Type B pancreatic cell (in vitro differentiated cells): Measurements from ENCODE around the gene RILPL2. TPM values are rescaled to one million over a fixed set of nuclear protein-coding genes. Genes with fewer than 3 reads are reported as not detected.
"Not testable (repeated sequence)": the region's sequence is repeated elsewhere in the genome, so short reads cannot be mapped to it uniquely, and the experiment has no call there.

Source experiments
- DNase-seq: peaks from one replicate; pipeline ENCODE4 v3.0.0; 2021; ENCODE audit warnings: mixed read lengths; ENCODE audit not compliant: unreplicated experiment; ENCODE audit errors: extremely low spot score
- H3K27ac Mint-ChIP-seq: 2 replicates; pipeline ENCODE4 v1.8.0; 2021; ENCODE audit warnings: mild to moderate bottlenecking, mixed read lengths
- H3K27me3 Mint-ChIP-seq: 2 replicates; pipeline ENCODE4 v1.8.0; 2021; ENCODE audit warnings: mixed read lengths
- H3K36me3 Mint-ChIP-seq: 2 replicates; pipeline ENCODE4 v1.8.0; 2021; ENCODE audit warnings: mixed read lengths
- H3K4me1 Mint-ChIP-seq: one replicate; pipeline ENCODE4 v1.8.0; 2021; ENCODE audit warnings: mixed read lengths; ENCODE audit not compliant: unreplicated experiment
- H3K4me3 Mint-ChIP-seq: 2 replicates; pipeline ENCODE4 v1.8.0; 2021; ENCODE audit warnings: mild to moderate bottlenecking, mixed read lengths
- H3K9me3 Mint-ChIP-seq: 2 replicates; pipeline ENCODE4 v1.8.0; 2021; ENCODE audit warnings: mixed read lengths
- total RNA-seq: library from RNA; stranded (reverse); gene quantifications from 2 replicates; pipeline ENCODE4 v1.2.1, GENCODE V29; 2021; ENCODE audit warnings: low replicate concordance
- TF ChIP-seq, protein P1 (sequence below): fragments of 200-600 bp; sonication (generic); conservative IDR thresholded peaks from 2 replicates; pipeline ENCODE4 v1.5.0; 2021; ENCODE audit warnings: antibody characterized with exemption, mild to moderate bottlenecking

Gene RILPL2
- total RNA-seq, 1 donor from 2014 or later = 1.4 TPM

GRCh38 chr12:123457980-123458779, 21.7 kb upstream of the RILPL2 start, which contains the start of gene SNRNP35:
Gene SNRNP35, plus strand, starts transcription at chr12:123458139. Its CDS starts 7,402 bp downstream, at chr12:123465541.
- TF ChIP-seq, protein P1, sequence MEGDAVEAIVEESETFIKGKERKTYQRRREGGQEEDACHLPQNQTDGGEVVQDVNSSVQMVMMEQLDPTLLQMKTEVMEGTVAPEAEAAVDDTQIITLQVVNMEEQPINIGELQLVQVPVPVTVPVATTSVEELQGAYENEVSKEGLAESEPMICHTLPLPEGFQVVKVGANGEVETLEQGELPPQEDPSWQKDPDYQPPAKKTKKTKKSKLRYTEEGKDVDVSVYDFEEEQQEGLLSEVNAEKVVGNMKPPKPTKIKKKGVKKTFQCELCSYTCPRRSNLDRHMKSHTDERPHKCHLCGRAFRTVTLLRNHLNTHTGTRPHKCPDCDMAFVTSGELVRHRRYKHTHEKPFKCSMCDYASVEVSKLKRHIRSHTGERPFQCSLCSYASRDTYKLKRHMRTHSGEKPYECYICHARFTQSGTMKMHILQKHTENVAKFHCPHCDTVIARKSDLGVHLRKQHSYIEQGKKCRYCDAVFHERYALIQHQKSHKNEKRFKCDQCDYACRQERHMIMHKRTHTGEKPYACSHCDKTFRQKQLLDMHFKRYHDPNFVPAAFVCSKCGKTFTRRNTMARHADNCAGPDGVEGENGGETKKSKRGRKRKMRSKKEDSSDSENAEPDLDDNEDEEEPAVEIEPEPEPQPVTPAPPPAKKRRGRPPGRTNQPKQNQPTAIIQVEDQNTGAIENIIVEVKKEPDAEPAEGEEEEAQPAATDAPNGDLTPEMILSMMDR = no peak

GRCh38 chr12:123453165-123453564, 16.7 kb upstream of the RILPL2 start:
- Mint-ChIP-seq H3K4me3 (no peak overlapping the region), H3K9me3 (no peaks in the 10 kb centered on the region), H3K4me1 (peaks cover 3% of the 10 kb centered on the region), H3K27me3 (no peaks in the 10 kb centered on the region), H3K36me3 (no peaks in the 10 kb centered on the region), H3K27ac (no peak overlapping the region)
- no peak for DNase-seq
- TF ChIP-seq, protein P1 = no peak

More at GRCh38 chr12:123457980-123458779, 21.7 kb upstream of the RILPL2 start, which contains the start of gene SNRNP35:
- peak; percentile 83 for DNase-seq
- H3K9me3 Mint-ChIP-seq = no peaks in the 10 kb centered on the region
- no peaks in the 10 kb centered on the region for H3K27me3 Mint-ChIP-seq
- peaks cover 3% of the 10 kb centered on the region for H3K36me3 Mint-ChIP-seq
- peaks cover 8% of the 10 kb centered on the region for H3K4me1 Mint-ChIP-seq
- H3K4me3 Mint-ChIP-seq = peak within 1 kb of the TSS; percentile 100
- peak within 1 kb of the TSS; percentile 100 for H3K27ac Mint-ChIP-seq

GRCh38 chr12:123452276-123452550, 15.7 kb upstream of the RILPL2 start:
- H3K27ac Mint-ChIP-seq, H3K4me3 Mint-ChIP-seq, H3K36me3 Mint-ChIP-seq, DNase-seq, H3K9me3 Mint-ChIP-seq, H3K4me1 Mint-ChIP-seq, H3K27me3 Mint-ChIP-seq: not testable (repeated sequence)

- Mint-ChIP-seq H3K4me3 (no peak overlapping the region), H3K27ac (no peak overlapping the region), H3K27me3 (no peaks in the 10 kb centered on the region), H3K9me3 (no peaks in the 10 kb centered on the region), H3K4me1 (peaks cover 7% of the 10 kb centered on the region), H3K36me3 (no peaks in the 10 kb centered on the region)
- TF ChIP-seq, protein P1 = no peak
- no peak for DNase-seq
These were observed 14.2 kb upstream of the RILPL2 start for GRCh38 chr12:123450636-123451035.

GRCh38 chr12:123449856-123450255, 13.4 kb upstream of the RILPL2 start:
- no peak overlapping the region for H3K27ac Mint-ChIP-seq
- H3K9me3 Mint-ChIP-seq = no peaks in the 10 kb centered on the region
- DNase-seq = no peak
- H3K27me3 Mint-ChIP-seq = no peaks in the 10 kb centered on the region
- TF ChIP-seq, protein P1 = no peak
- peaks cover 9% of the 10 kb centered on the region for H3K4me1 Mint-ChIP-seq
- no peaks in the 10 kb centered on the region for H3K36me3 Mint-ChIP-seq
- no peak overlapping the region for H3K4me3 Mint-ChIP-seq

DNA sequence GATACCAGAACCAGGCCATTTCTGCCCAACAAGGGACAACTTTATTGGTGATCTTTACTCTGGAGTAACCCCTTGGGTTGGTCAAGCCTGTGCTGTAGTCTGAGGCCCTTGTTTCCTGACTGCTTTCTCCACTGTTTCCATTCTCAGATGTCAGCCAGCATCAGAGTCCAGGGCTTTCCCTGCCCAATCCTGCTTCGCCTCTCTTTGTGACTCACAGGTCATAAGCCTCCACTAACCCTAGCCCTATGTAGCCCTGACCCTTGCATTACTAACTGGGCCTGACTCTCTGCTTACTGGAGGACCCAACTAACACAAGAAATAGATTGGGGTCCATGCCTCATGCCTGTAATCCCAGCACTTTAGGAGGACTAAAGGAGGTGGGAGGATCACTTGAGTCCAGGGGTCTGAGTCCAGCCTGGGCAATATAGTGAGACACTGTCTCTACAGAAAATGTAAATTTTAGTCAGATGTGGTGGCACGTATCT, 12.8 kb upstream of the RILPL2 start:
- Mint-ChIP-seq H3K4me3 (no peak overlapping the region), H3K27ac (no peak overlapping the region), H3K4me1 (peaks cover 15% of the 10 kb centered on the region), H3K36me3 (no peaks in the 10 kb centered on the region), H3K27me3 (no peaks in the 10 kb centered on the region), H3K9me3 (no peaks in the 10 kb centered on the region)
- TF ChIP-seq, protein P1 = no peak
- DNase-seq = no peak
